Hippocampal formation (tissue), 2 donors: ENCODE measurements around the gene PTGR3.
"Not testable (repeated sequence)": the region's sequence is repeated elsewhere in the genome, so short reads cannot be mapped to it uniquely, and the experiment has no call there.

Source experiments
- DNase-seq, 2 donors: peaks; one replicate each; lab custom pipeline; 2025; lab: John Stamatoyannopoulos, UW

PTGR3 gene

GRCh38 chr18:75202696-75203365 is 6.1 kb downstream of the PTGR3 start:
- no peak for DNase-seq

GRCh38 chr18:75201282-75202270 is 7.4 kb downstream of the PTGR3 start:
- DNase-seq: no peak

GRCh38 chr18:75200605-75201280 is 8.2 kb downstream of the PTGR3 start:
- no peak for DNase-seq

GRCh38 chr18:75200071-75200470 is 8.9 kb downstream of the PTGR3 start:
- no peak for DNase-seq

GRCh38 chr18:75199327-75199726 is 9.6 kb downstream of the PTGR3 start:
- no peak for DNase-seq

- DNase-seq: no peak
Measured at GRCh38 chr18:75198036-75198435, 10.9 kb downstream of the PTGR3 start.

GRCh38 chr18:75192899-75193298 is 16.0 kb downstream of the PTGR3 start:
- DNase-seq: no peak

GRCh38 chr18:75189696-75190095 is 19.2 kb downstream of the PTGR3 start:
- DNase-seq: no peak

GRCh38 chr18:75187702-75188101 is 21.2 kb downstream of the PTGR3 start:
- not testable (repeated sequence) for DNase-seq

GRCh38 chr18:75185460-75185859 is 23.5 kb downstream of the PTGR3 start:
- DNase-seq: no peak

- no peak for DNase-seq
Measured at GRCh38 chr18:75183973-75184493, 24.9 kb downstream of the PTGR3 start.

- DNase-seq: no peak
Measured at GRCh38 chr18:75183524-75183923, 25.4 kb downstream of the PTGR3 start.

GRCh38 chr18:75179819-75180600 is 28.9 kb downstream of the PTGR3 start:
- no peak for DNase-seq

- no peak for DNase-seq
Measured at GRCh38 chr18:75178376-75178775, 30.6 kb downstream of the PTGR3 start.

- no peak for DNase-seq
Measured at GRCh38 chr18:75176849-75177248, 32.1 kb downstream of the PTGR3 start.

- no peak for DNase-seq
Measured at GRCh38 chr18:75173738-75174137, 35.2 kb downstream of the PTGR3 start.

GRCh38 chr18:75173125-75173432 is 35.9 kb downstream of the PTGR3 start:
- no peak for DNase-seq

GRCh38 chr18:75172299-75173124 is 36.4 kb downstream of the PTGR3 start:
- no peak for DNase-seq

GRCh38 chr18:75170916-75171315 is 38.0 kb downstream of the PTGR3 start:
- no peak for DNase-seq

- no peak for DNase-seq
Measured at GRCh38 chr18:75170022-75170789, 38.7 kb downstream of the PTGR3 start.
